Measurements from ENCODE around the gene LRFN2. TPM values are rescaled to one million over a fixed set of nuclear protein-coding genes. Genes with fewer than 3 reads are reported as not detected.

LRFN2 gene
- total RNA-seq, 1 donor, result not detected

DNA sequence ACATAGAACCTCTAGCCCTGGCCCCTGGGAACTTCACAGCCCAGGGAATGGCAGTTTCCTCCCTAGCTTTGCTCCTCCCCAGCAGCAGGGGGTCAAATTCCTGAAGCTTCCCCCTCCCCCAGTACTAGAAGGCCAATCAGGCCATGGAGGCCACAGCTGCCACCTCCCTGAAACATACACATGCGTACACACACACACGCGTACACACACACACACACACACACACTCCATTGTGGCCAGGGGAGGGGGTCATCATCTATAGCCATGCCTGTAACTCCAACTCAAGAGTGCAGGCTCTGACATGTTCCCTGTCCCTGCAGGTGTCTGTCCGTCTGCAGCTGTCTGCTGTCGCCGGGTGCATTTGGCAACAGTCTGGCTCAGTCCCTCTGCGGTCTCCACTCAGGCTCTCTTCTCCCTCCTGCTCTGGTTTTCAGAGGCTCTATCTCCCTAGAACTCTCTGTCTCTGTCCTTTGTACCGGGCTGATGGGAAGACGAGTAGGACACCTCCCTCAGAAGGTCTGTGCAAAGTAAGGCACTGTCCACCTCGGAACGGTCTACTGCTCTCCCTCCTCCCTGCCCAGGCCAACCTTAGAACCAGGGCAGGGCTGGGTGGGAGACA, 1.4 kb downstream of the LRFN2 start:
- Histone ChIP-seq H4K20me1 (ENCODE audit: insufficient read depth, low read length) (no peaks in the 10 kb centered on the region), H2AFZ (ENCODE audit: low read length) (no peak overlapping the region), H3K27me3 (ENCODE audit: insufficient read depth, low read length) (peaks cover 26% of the 10 kb centered on the region), H3K4me2 (ENCODE audit: insufficient read depth, low read length) (no peak overlapping the region), H3K36me3 (ENCODE audit: insufficient read depth, low read length) (no peaks in the 10 kb centered on the region), H3K79me2 (ENCODE audit: insufficient read depth, low read length) (no peaks in the 10 kb centered on the region), H3K9me3 (ENCODE audit: low read depth, low read length) (no peaks in the 10 kb centered on the region), H3K4me1 (ENCODE audit: insufficient read depth, low read length) (no peaks in the 10 kb centered on the region), H3K4me3 (ENCODE audit: insufficient read depth, low read length) (no peak overlapping the region), H3K27ac (ENCODE audit: low read depth, low read length) (no peak overlapping the region)
- no peak for TF ChIP-seq CTCF (IDR thresholded peaks at IDR 0.05; ENCODE audit: extremely low read depth, low read depth, low read length)
- DNase-seq (ENCODE audit: insufficient read length, low spot score, missing footprints), result no peak

DNA sequence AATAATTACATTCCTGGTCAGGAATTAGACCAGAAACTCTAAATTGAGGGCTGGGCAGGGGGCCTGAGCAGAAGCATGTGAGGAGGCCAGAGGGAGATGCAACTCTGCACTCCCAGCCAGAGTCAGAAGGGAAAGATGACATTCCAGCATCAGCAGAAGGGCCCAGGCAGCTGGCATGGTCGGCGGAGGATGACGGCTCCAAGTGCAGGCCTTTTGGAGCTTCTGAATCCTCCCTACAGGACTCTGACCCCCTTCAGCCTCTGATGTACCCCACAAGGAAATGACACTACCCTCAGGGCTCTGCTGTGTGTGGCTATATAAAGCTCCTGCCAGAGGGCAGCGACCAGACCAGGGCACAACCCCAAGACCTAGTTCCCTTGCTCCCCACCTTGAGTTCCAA, 1.9 kb downstream of the LRFN2 start:
- DNase-seq (ENCODE audit: insufficient read length, low spot score, missing footprints), result no peak
- Histone ChIP-seq H3K79me2 (ENCODE audit: insufficient read depth, low read length) (no peaks in the 10 kb centered on the region), H3K9me3 (ENCODE audit: low read depth, low read length) (no peaks in the 10 kb centered on the region), H3K27me3 (ENCODE audit: insufficient read depth, low read length) (peaks cover 26% of the 10 kb centered on the region), H4K20me1 (ENCODE audit: insufficient read depth, low read length) (no peaks in the 10 kb centered on the region), H3K4me1 (ENCODE audit: insufficient read depth, low read length) (no peaks in the 10 kb centered on the region), H3K36me3 (ENCODE audit: insufficient read depth, low read length) (no peaks in the 10 kb centered on the region), H3K4me2 (ENCODE audit: insufficient read depth, low read length) (no peak overlapping the region), H3K27ac (ENCODE audit: low read depth, low read length) (no peak overlapping the region), H3K4me3 (ENCODE audit: insufficient read depth, low read length) (no peak overlapping the region), H2AFZ (ENCODE audit: low read length) (no peak overlapping the region)
- TF ChIP-seq CTCF (IDR thresholded peaks at IDR 0.05; ENCODE audit: extremely low read depth, low read depth, low read length), result no peak

DNA sequence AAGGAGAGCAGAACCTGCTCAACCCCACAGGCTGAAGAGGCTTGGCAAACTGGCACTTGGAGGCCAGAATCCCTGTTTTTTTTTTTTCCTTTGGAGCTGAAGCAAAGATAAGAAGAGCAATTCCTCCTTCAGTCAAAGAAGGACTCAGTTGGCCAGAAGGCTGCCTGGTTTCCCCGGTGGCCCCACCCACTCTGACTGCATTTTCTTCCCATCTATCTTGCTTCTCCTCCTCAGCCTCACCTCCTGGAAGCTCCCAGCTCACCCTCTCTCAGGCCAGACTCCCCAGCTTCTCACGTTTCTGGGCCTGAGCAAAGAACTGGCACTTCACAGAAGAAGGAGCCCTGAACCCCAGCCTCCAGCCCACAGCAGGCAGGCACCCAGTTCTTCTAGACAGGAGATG, 2.4 kb downstream of the LRFN2 start:
- no peaks in the 10 kb centered on the region for H3K79me2 ChIP-seq (ENCODE audit: insufficient read depth, low read length)
- H3K36me3 ChIP-seq (ENCODE audit: insufficient read depth, low read length), result no peaks in the 10 kb centered on the region
- no peak overlapping the region for H3K4me2 ChIP-seq (ENCODE audit: insufficient read depth, low read length)
- H3K4me1 ChIP-seq (ENCODE audit: insufficient read depth, low read length), result no peaks in the 10 kb centered on the region
- peaks cover 26% of the 10 kb centered on the region for H3K27me3 ChIP-seq (ENCODE audit: insufficient read depth, low read length)
- H4K20me1 ChIP-seq (ENCODE audit: insufficient read depth, low read length), result no peaks in the 10 kb centered on the region
- H3K9me3 ChIP-seq (ENCODE audit: low read depth, low read length), result no peaks in the 10 kb centered on the region
- H3K4me3 ChIP-seq (ENCODE audit: insufficient read depth, low read length), result no peak overlapping the region
- no peak overlapping the region for H2AFZ ChIP-seq (ENCODE audit: low read length)
- DNase-seq (ENCODE audit: insufficient read length, low spot score, missing footprints), result no peak
- H3K27ac ChIP-seq (ENCODE audit: low read depth, low read length), result no peak overlapping the region
- TF ChIP-seq CTCF (IDR thresholded peaks at IDR 0.05; ENCODE audit: extremely low read depth, low read depth, low read length), result no peak

DNA sequence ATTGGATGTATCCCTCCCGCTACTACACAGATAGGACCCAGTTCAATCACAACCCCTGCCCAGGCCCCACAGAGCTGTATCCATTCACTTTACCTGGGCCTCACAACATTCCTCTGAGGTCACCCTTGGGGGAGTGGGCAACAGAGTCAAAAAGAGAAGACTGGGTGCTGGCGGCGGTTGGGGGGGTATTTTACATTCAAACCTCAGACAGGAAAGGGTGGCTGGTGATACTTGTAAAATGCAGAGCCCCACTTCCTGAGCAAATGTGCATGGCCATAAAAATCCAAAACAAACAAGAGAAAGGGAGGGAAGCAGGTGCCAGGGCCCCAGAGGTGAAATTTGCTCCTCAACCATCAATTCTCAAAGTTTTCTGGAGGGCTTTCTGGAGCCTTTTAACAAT, 3.5 kb downstream of the LRFN2 start:
- Histone ChIP-seq H3K9me3 (ENCODE audit: low read depth, low read length) (no peaks in the 10 kb centered on the region), H3K27me3 (ENCODE audit: insufficient read depth, low read length) (peaks cover 26% of the 10 kb centered on the region), H3K4me2 (ENCODE audit: insufficient read depth, low read length) (no peak overlapping the region), H4K20me1 (ENCODE audit: insufficient read depth, low read length) (no peaks in the 10 kb centered on the region), H3K4me3 (ENCODE audit: insufficient read depth, low read length) (no peak overlapping the region), H3K79me2 (ENCODE audit: insufficient read depth, low read length) (no peaks in the 10 kb centered on the region), H3K4me1 (ENCODE audit: insufficient read depth, low read length) (no peaks in the 10 kb centered on the region), H3K27ac (ENCODE audit: low read depth, low read length) (no peak overlapping the region), H2AFZ (ENCODE audit: low read length) (no peak overlapping the region), H3K36me3 (ENCODE audit: insufficient read depth, low read length) (no peaks in the 10 kb centered on the region)
- DNase-seq (ENCODE audit: insufficient read length, low spot score, missing footprints), result no peak
- TF ChIP-seq CTCF (IDR thresholded peaks at IDR 0.05; ENCODE audit: extremely low read depth, low read depth, low read length), result no peak

Data from osteoblast (primary cell).